Heart left ventricle (tissue), 13 donors: ENCODE measurements around the gene ZNF536.

Experiments
- POLR2A ChIP-seq, 2 donors: fragments of 450-650 bp; IDR thresholded peaks; one replicate each; pipeline ENCODE4 v1.6.1; 2017; ENCODE audit warnings: antibody characterized with exemption in 2 of 2, mild to moderate bottlenecking in 2 of 2, moderate library complexity in 2 of 2
- TF ChIP-seq, protein P1 (sequence below), 12 donors: fragments of 200-600 bp; sonication (generic) in 4 of 12; IDR thresholded peaks; one replicate each; pipeline versions ENCODE4 v1.5.0 to v1.8.0; 2018 to 2022; ENCODE audit warnings: antibody characterized with exemption in 12 of 12, mild to moderate bottlenecking in 5 of 12
- donor health status: ischemic (EF 13 %, LVEDD 7.1; RV severe dilation, severe dysfunction).
- donor health status: DM: no; HTN: yes; CAD: no.
- donor health status: DM: no; HTN: no; CAD: no.
- donor health status: ischemic (EF 25% LVEDD 6.9; RV normal size, moderate dysfunction).
- donor health status: ischemic (EF 25% LVEDD 5.7; RV mildly dilated, moderate dysfunction).
- donor health status: ischemic (EF 35%, LVEDD 5.7; RV mildly dilated, moderate dysfunction).
- donor health status: nonischemic (EF 11% LVEDD 7.7; RV severe dilation, severe dysfunction).
- donor health status: DM: yes; HTN: yes; CAD: no.
- donor health status: PGD.
- donor health status: ischemic (EF 29% LVEDD 5.4; RV normal size, mild dysfunction).
- donor health status: nonischemic (EF 23%, LVEDD 6.1; RV moderate dilation, normal function).

DNA sequence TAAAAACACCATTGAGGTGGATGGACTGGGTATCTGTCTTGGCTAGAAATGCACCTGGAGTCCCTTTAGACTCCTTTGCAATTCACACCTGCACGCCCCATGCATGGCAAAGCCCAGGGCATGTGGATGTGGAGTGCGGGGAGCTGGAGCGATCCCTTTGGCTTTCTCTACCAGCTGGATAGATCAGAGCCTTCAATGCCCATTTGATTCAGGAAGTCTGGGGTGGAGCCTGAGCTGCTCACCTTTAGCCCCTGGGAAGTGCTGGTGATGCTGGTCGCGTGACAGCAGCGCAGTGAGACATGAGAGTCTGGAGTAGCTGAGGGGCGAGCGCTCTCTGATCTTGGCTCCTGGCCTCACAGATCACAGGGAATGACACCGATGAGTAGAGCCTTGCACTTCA is 4.8 kb upstream of the ZNF536 start:
- no peak for TF ChIP-seq POLR2A (IDR thresholded peaks at IDR 0.05)
- TF ChIP-seq, protein P1, sequence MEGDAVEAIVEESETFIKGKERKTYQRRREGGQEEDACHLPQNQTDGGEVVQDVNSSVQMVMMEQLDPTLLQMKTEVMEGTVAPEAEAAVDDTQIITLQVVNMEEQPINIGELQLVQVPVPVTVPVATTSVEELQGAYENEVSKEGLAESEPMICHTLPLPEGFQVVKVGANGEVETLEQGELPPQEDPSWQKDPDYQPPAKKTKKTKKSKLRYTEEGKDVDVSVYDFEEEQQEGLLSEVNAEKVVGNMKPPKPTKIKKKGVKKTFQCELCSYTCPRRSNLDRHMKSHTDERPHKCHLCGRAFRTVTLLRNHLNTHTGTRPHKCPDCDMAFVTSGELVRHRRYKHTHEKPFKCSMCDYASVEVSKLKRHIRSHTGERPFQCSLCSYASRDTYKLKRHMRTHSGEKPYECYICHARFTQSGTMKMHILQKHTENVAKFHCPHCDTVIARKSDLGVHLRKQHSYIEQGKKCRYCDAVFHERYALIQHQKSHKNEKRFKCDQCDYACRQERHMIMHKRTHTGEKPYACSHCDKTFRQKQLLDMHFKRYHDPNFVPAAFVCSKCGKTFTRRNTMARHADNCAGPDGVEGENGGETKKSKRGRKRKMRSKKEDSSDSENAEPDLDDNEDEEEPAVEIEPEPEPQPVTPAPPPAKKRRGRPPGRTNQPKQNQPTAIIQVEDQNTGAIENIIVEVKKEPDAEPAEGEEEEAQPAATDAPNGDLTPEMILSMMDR (IDR thresholded peaks at IDR 0.05): no peak
